ENCODE measurements around the gene ANKRD30A.
"Not testable (repeated sequence)": the region's sequence is repeated elsewhere in the genome, so short reads cannot be mapped to it uniquely, and the experiment has no call there.

Gene ANKRD30A

DNA sequence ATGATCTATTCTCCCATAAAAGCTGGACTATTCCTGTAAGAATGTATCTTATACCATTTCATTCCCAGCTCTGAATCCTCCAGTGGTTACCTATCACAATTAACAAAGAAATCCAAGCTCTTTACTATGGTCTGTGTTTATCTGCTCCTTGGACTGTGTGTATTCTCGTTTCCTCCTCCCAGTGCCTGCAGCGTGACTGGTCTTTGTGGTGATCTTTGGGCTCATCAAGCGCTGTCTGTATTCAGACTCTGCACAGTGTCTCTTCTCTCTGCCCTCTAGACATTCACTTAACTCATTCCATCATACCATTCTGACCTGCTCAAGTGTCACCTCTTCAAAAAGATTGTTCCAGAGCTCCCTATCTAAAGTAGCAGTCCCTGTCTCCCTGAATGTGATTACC is 130.4 kb downstream of the ANKRD30A start:
- DNase-seq (ENCODE audit: low spot score): not testable (repeated sequence)

DNA sequence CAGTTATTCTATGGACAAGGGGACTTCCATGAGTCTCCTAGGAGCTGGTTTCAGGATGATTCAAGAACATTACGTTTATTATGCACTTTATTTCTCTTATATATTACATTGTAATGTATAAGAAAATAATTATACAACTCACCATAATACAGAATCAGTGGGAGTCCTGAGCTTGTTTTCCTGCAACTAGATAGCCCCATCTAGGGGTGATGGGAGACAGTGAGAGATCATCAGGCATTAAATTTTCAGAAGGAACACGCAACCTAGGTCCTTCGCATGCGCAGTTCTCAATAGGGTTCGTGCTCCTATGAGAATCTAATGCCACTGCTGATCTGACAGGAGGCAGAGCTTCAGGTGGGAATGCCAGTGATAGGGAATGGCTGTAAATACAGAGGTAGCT is 137.9 kb downstream of the ANKRD30A start:
- no peak for DNase-seq (ENCODE audit: low spot score)

DNA sequence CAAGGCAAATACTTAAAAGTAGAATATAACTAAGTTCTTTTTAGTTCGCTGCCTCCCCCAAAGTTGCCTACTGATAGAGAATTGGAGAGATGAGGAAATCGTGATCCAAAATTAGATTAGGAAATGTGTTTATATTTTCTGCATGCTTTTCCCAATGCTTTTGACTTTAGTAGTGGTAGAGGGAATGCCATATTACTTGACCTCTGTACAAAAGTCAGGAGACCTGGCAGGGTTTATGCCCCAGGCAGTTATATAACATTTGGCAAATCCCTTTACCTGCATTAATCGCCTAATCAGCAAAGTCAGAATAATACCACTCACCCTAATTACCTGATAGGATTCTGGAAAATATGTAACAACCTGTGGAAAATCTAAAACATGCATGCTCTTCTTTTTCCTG is 142.9 kb downstream of the ANKRD30A start:
- no peak for DNase-seq (ENCODE audit: low spot score)

DNA sequence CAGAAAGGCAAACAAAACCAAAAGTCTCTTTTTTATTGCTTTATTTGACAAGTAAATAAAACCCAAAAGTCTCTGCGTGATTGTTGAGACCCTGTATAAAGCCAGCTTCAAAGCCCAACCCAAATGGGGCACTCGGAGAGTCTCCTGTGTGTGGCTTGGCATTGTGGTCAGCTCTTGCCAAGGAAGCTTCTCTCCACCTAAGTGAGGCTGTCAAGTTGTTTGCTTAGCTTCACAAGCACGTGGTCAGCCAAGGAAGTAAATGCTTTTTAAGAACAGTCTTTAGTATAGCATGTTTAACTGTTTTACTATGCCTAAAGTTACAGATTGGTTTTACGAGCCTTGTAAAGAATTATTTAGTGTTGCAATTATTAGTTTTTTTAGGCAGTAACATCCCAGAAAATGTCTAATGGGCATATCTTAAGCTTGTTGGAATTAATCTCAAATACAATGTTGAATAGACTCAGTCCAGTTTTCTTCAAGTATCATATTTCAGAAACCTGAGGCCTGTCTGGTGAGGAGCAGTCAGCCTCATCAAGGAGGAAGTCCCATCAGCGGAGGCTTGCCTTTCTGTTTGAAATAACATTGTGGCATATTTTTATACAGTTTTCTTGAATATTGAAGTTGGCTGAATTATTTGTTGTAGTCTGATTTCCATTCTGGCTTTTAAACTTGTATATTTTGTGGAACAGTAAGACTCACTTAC is 144.3 kb downstream of the ANKRD30A start:
- no peak for DNase-seq (ENCODE audit: low spot score)

DNA sequence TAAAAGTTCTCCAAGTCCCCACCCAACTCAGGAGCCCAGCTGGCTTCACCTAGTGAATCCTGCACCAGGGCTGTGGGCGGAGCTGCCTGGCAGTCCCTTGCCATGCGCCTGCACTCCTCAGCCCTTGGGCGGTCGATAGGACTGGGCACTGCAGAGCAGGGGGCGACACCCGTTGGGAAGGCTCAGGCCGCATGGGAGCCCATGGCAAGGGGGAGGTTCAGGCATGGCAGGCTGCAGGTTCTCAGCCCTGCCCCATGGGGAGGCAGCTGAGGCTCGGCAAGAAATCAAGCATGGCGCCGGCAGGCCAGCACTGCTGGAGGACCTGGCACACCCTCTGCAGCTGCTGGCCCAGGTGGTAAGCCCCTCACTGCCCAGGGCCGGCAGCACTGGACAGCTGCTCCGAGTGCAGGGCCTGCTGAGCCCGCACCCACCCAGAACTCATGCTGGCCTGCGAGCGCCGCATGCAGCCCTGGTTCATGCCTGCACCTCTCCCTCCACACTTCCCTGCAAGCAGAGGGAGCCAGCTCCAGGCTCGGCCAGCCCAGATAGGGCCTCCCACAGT is 149.9 kb downstream of the ANKRD30A start:
- no peak for DNase-seq (ENCODE audit: low spot score)

DNA sequence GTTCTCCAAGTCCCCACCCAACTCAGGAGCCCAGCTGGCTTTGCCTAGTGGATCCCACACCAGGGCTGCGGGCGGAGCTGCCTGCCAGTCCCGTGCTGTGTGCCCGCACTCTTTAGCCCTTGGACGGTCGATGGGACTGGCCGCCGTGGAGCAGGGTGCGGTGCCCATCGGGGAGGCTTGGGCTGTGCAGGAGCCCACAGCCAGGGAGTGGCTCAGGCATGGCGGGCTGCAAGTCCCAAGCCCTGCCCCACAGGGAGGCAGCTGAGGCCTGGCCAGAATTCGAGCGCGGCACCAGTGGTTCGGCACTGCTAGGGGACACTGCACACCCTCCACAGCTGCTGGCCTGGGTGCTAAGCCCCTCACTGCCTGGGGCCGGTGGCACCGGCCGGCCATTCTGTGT is 159.7 kb downstream of the ANKRD30A start:
- no peak for DNase-seq (ENCODE audit: low spot score)

DNA sequence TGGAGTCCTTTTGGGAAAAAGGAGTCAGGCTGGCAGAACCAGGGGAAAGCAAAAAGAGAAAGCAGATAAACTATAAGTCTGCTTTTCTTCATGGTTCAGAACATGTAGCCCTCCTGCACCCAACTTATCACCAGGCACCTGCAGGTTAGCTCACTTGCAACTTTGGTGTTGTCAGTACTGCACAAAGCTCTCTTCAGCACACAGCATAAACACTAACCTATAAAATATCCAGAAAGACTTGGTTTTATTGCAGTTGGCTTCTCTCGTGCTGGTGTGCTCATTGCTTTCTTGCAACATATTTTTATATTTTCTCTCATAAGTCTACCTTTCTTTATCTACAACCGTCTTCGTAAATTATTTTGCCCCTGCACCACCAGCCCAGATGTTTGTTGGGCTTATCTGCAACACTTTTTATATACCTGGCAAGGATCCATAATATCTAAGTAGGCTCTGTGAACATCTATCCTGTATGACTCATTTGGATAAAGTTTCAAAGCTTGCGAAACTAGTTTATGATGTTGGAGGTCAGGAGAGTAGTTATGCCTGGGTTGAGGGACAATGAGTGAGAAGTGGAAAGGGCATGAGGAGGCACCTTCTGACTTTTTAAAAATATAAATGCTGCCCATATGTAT is 164.6 kb downstream of the ANKRD30A start:
- no peak for DNase-seq (ENCODE audit: low spot score)

DNA sequence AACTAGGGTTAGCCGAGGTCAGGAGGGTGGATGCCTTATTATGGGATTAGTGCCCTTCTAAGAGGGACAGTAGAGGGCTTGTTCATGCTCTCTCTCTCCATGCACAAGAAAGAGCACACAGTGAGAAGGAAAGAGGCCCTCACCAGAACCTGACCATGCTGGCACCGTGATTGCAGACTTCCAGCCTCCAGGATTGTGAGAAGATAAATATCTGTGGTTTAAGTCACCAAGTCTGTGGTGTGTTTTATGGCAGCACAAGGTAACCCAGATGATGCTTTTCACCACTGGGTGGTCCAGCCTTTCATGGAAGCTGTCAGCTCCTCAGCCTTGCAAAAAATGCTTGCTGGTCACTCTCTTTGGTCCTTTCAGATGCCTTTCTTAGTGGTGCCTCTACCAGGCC is 175.9 kb downstream of the ANKRD30A start:
- DNase-seq (ENCODE audit: low spot score): no peak

DNA sequence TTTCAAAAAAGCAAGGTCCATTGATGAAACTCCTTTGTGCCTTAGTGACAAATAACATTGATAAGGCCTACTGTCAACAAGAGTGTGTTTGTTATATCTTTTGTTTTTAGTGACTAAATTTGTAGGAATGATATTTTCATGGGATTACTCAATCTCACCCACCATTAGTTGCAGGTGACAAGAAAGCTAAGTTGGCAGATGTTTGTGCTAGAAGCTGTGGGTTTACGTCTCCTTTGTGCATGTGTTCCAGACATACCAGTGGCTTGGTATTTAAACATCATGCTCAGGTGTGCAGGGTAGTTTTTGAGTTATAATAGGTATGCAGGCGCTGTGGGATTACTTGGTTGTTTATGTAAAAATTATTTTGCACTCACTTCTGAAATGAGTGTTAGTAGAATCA is 178.6 kb downstream of the ANKRD30A start:
- no peak for DNase-seq (ENCODE audit: low spot score)

DNA sequence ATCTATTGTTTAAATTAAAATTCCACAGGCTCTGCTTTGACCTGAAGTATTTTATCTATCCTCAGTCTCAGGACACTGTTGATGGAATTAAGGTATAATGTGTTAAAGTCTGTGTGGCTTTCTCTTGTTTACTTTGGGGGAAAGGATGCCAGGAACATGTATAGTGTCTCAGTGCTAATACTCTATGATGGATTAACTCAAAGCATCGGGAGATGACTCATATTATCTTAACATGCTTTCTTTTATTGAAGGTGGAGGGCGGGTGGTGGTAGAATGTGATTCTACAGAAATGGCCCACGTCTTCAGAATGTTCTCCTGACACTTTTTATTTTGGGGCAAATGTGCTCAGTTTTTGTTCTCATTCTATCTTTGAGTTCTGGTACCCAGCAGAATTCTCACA is 189.0 kb downstream of the ANKRD30A start:
- no peak for DNase-seq (ENCODE audit: low spot score)

DNA sequence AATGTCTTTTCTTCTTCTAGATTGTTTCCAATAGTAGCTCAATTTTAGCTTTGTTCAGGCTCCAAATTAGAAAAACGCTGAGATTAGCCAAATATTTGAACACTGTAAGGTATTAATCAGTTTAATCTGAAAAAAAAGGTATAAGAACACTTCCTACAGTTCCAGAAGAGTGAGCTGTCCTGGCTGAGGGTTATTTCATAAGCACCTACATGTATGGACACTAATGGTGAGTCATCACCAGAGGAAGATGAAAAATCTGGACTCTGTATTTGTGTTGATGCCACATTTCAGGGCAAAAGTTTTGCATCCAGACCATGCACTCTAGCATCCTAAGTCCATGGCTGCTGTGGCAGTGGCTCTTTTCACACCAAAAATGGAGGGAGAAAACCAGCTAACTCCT is 189.5 kb downstream of the ANKRD30A start:
- no peak for DNase-seq (ENCODE audit: low spot score)

DNA sequence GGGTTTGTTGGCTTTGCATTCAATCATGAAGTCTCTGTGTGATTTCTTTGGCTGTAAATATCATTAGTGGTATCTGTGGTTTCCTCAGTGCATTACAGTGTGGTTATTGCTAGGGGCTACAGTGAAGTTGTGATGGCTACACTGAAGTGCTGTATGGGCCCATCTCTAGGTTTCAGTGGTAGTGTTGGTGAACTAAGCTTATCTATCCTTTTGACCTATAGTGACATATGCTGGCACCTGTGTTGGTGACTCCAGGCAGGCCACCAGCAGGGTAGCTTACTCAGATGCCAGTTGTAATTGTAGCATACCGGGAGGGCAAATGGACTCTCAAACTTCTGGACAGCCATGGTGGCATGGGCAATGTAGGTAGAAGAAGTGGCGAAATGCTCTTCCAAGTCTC is 219.0 kb downstream of the ANKRD30A start:
- no peak for DNase-seq (ENCODE audit: low spot score)

DNA sequence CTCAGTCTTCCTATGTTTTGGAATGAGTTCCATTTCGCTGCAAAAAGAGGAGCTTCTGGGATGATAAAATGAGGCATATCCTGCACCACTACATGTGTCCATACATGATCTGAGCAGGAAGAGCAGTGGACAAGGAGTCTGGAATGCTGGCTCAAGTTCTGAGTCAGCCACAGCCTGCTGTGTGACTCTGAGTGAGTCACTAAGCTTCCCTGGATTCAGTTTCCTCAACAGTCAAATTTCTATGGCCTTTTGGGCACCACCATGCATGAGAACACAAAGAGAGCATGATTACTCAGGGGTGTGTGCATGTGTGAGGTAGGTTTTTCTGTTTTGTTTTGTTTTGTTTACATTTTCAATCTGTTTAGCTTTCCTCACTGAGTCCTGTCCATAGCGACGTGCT is 254.6 kb downstream of the ANKRD30A start:
- DNase-seq (ENCODE audit: low spot score): no peak

DNA sequence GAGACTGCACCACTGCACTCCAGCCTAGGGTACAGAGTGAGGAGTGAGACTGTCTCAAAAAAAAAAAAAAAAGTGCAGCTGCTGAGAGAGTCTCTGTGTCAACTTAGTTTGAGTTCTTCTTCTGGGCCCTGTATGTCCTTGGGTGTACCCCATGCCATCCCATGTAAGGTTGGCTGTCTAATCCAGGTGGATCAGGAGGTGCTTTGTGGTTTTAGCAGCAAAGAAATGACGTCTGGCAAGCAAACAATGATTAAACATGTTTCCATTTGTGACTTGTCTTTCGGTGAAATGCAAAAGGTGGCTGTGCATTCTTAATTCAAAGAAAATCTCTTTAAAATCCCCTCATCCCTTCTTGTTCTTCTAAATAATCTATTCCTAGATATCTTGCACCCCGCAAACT is 255.9 kb downstream of the ANKRD30A start:
- no peak for DNase-seq (ENCODE audit: low spot score)

DNA sequence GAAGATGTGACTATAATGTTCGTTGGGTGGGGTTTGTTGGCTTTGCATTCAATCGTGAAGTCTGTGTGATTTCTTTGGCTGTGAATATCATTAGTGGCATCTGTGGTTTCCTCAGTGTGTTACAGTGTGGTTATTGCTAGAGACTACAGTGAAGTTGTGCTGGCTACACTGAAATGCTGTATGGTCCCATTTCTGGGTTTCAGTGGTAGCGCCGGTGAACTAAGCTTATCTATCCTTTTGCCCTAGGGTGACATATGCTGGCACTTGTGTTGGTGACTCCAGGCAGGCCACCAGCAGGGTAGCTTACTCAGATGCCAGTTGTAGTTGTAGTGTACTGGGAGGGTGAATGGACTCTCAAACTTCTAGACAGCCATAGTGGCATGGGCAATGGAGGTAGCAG is 259.5 kb downstream of the ANKRD30A start:
- DNase-seq (ENCODE audit: low spot score): no peak

DNA sequence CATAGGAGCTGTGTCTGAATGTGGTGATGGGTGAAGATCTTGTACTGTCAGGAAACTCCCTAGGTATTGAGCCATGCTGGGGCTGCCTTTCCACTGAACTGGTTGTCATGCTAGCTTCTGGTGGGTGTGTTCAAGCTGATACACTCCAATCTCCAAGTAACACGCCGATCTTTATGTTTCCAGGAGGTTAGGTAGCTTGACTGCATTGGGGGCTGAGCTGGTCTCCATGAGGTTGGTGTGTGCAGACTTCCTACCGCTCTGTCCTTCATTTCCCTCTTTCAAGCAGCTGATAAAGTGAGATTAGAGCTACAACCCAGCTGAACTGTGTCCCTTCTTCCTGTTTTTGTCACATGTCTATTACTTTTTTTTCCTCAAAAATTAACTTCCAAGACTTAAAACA is 265.5 kb downstream of the ANKRD30A start:
- no peak for DNase-seq (ENCODE audit: low spot score)

DNA sequence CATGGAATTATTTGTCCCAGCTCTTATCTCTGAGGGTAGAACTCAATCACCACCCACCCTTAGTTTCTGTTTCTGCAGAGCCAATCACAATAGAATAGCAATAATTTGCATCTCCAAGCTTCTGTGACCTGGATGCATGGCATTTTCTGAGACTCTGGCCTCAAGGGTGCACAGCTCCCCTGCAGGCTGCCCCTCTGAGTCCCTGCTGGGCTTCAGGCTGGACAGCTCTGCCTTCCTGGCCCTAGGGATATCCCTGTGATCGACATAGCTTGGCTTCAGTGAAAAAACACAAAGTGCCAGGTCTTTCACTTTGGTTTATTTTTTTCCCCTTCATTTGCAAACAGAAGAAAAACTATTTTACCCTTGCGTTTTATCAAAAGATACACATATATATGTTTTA is 275.4 kb downstream of the ANKRD30A start:
- not testable (repeated sequence) for DNase-seq (ENCODE audit: low spot score)

DNA sequence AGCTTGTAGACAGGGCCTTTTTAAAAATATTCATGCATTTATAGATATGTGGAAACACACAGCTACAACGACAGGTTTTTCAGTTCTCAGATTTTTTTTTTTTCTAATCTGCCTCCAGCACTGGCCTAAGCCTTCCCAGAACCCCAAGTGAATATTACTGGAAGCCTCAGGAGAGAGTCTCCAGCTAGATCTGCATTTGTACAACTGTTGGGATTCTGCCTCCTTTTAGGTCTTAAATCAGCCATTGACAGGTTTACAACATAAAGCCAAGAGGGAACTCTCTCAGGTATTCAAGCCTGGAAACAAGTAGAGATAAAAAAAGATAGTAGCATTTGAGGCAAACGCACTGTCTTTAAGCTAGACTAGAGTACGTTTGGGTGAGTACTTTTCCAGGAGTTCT is 275.8 kb downstream of the ANKRD30A start:
- DNase-seq (ENCODE audit: low spot score): no peak

DNA sequence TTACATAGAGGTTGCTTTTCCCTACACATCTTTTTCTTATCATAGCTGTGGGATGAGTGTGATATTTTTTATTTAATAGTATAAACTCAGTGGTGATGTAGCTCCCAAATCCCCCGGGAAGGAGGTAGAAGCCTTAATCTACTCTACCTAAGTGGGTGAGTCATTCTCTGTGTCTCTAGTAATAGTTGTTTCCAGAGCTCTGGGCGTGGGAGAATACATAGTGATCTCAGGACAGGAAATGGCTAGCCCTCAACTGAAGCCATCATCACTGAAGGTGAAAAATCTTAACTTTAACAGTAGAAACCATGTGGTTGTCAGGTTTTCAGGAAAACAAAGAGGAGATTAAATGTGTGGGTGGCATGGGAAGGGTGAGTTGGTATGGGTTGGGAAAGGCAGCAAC is 278.4 kb downstream of the ANKRD30A start:
- DNase-seq (ENCODE audit: low spot score): no peak

All from COLO829 (cell line).